NCI-H128 (cell line): ENCODE measurements around the gene NDUFA7.
"Not testable (repeated sequence)": the region's sequence is repeated elsewhere in the genome, so short reads cannot be mapped to it uniquely, and the experiment has no call there.

Source experiments
- DNase-seq: peaks from one replicate; lab custom pipeline; 2025; ENCODE audit not compliant: unreplicated experiment; lab: John Stamatoyannopoulos, UW

NDUFA7 gene

GRCh38 chr19:8269724-8270123, 51.5 kb downstream of the NDUFA7 start:
- DNase-seq, result no peak

DNA sequence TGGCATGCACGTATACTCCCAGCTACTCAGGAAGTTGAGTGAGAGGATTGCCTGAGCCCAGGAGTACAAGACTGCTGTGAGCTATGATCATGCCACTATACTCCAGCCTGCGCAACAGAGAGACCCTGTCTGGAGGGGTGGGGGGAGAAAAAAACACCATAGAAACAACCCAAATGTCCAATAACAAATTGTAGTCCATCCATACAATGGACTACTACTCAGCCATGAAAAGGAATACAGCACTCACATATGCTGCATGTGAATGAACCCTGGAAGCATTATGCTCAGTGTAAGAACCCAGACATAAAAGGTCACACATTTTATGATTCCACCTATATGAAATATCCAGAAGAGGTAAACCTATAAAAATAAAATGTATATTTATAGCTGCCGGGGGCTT, 55.3 kb downstream of the NDUFA7 start:
- DNase-seq, result no peak

DNA sequence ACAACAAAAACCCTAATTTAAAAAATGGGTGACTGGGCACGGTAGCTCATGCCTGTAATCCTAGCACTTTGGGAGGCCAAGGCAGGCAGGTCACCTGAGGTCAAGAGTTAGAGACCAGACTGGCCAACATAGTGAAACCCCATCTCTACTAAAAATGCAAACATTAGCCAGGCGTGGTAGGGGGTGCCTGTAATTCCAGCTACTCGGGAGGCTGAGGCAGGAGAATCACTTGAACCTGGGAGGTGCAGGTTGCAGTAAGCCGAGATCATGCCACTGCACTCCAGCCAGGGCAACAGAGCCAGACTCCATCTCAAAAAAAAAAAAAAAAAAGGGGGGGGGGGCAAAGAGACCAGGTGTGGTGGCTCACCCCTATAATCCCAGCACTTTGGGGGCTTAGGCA, 56.9 kb downstream of the NDUFA7 start:
- not testable (repeated sequence) for DNase-seq

DNA sequence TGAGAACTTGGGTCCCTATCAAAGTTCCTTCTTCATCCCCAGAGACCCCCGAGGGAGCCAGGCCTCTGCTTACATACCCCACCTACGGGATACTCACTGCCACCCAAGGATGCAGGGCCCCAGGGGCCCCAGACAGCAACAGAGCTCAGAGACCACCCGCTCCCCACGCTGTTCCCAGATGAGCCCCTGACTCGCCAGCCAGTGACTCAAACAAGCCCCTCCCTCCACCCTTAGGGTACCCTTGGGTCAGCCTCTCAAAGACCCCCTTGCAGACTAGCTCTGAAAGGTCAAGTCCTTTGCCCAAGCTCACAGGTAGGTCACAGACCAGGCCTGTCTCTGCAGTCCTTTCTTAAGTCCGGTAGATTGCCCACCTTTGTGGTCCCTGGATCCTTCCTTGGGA, 58.7 kb downstream of the NDUFA7 start:
- no peak for DNase-seq

DNA sequence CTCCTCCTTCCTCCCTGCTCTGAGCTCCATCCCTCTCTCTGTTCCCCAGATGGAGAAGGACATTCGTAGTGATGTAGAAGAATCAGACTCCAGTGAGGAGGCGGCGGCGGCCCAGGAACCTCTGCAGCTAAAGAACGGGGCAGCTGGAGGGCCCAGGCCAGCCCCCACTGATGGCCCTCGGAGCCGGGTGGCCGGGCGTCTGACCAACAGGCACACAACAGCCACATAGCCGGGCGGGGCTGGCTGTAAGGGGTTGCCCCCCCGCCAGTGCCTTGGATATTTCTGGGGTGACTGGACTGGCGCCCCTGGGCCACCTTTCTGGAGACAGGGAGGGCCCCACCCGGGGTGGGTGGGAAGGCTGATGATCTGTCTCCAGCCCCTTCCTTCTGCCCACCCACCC, 59.3 kb downstream of the NDUFA7 start:
- no peak for DNase-seq

GRCh38 chr19:8261347-8261746, 59.8 kb downstream of the NDUFA7 start:
- DNase-seq, result no peak
